Activated CD4-positive, alpha-beta T cell treated with anti-CD3 and anti-CD28 coated beads for 1 hour (primary cell): Measurements from ENCODE around the gene PLSCR1.
"Not testable (repeated sequence)": the region's sequence is repeated elsewhere in the genome, so short reads cannot be mapped to it uniquely, and the experiment has no call there.

Experiments
- DNase-seq: peaks from one replicate; pipeline ENCODE4 v3.0.0-alpha.2; 2020

PLSCR1 gene

GRCh38 chr3:146511402-146512134, 32.8 kb downstream of the PLSCR1 start:
- no peak for DNase-seq

GRCh38 chr3:146507331-146508120, 36.9 kb downstream of the PLSCR1 start:
- no peak for DNase-seq

DNA sequence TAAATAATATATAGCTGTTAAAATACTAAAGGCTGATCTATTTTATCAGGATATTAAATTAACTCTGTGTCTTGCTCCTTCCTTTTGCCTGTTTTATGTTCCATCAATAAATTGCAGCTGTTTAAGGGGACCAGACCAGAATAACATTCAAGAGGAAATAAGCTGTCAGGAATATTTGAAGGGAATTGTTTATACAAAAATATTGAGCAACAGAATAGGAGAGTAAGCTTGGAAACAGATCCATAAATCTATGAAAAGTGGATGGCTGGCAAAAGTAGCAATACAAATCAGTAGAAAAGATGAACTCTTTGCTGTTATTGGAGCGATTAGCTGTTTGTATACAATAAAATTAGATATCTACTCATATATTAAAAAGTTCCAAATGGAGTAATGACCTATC, 38.9 kb downstream of the PLSCR1 start:
- no peak for DNase-seq

GRCh38 chr3:146504498-146505197, 39.8 kb downstream of the PLSCR1 start:
- DNase-seq = no peak

DNA sequence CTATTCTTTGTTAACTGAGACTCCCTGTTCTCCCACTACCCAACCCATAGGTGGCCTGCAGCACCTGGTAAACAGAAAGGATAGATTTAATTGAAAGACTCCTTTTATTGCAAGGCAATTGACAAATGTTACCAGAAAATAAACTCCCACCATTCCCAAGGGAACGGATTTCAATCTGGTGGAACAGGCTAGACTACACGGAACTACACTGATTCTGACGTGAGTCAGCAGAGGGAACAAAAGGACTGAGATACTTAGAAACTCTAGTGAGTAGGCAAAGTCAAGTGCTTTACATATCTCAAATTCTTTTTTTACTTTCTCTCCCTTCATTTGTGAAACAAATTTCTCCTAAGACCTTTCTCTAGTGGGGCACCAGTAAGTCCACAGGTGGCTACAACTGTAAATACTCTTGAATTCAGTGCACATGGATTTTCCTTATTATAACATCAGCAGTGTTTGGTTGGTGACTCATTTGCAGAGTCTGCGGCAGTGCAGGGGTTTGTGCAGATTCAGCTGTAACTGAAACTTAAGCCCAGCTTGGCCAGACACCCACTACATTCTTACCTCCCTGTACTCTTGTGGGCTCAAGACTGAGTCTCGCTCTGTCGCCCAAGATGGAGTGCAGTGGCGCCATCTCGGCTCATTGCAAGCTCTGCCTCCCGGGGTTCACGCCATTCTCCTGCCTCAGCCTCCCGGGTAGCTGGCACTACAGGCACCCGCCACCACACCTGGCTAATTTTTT, 40.8 kb downstream of the PLSCR1 start:
- no peak for DNase-seq

DNA sequence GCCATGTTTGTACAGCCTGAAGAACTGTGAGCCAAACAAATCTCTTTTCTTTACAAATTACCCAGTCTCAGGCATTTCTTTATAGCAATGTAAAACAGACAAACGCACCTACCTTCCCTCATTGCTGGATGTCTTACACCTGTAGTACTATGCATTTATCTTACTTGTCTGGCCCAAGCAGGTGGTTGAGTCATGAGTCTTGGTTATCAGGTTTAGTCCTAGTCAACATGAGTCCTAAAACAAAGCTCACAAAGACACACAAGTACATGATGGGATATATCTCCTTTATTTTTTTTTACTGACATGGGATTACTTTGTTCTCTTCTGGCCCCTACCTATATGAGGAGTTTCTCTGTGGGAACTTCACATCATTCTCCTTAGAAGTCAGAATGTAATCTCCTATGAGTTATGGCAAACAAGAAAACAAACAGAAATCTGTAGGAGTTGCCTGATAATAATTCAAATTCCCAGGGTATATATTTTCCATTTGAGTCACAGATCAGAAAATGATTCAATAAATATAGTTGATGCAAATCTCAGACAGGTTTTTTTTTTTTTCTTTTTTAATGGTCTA, 41.4 kb downstream of the PLSCR1 start:
- no peak for DNase-seq

- DNase-seq = no peak
These were observed 42.7 kb downstream of the PLSCR1 start for GRCh38 chr3:146501752-146502151.

DNA sequence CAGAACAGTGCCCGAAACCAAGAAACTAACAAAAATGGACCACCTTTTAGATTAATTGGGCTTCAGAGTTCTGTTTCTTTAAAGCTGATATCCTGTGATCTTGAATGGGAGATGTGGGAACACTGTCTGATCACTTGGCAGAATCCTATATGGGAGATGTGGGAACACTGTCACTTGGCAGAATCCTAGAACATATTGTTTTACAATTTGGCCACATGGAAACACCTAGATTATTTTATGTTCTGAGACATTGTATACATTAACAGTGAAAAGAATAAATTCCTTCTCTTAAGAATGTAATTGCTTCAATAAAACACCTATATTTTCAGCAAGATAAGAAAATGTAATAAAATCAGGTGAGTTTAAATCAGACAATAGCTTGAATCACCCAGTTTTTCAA, 44.7 kb downstream of the PLSCR1 start:
- DNase-seq = no peak

GRCh38 chr3:146498002-146498736, 46.2 kb downstream of the PLSCR1 start:
- no peak for DNase-seq

DNA sequence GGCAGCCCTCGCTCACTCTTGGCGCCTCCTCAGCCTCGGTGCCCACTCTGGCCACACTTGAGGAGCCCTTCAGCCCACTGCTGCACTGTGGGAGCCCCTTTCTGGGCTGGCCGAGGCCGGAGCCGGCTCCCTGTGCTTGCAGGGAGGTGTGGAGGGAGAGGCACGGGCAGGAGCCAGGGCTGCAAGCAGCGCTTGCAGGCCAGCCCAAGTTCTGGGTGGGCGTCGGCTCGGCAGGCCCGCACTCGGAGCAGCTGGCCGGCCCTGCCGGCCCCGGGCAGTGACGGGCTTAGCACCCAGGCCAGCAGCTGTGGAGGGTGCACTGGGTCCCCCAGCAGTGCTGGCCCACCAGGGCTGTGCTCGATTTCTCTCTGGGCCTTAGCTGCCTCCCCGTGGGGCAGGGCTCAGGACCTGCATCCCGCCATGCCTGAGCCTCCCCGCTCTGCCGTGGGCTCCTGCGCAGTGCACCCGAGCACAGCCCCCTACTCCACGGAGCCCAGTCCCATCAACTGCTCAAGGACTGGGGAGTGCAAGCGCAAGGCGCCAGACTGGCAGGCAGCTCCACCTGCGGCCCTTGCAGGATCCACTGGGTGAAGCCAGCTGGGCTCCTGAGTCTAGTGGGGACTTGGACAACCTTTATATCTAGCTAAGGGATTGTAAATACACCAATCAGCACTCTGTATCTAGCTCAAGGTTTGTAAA, 47.1 kb downstream of the PLSCR1 start:
- not testable (repeated sequence) for DNase-seq

GRCh38 chr3:146496726-146497125, 47.7 kb downstream of the PLSCR1 start:
- no peak for DNase-seq

DNA sequence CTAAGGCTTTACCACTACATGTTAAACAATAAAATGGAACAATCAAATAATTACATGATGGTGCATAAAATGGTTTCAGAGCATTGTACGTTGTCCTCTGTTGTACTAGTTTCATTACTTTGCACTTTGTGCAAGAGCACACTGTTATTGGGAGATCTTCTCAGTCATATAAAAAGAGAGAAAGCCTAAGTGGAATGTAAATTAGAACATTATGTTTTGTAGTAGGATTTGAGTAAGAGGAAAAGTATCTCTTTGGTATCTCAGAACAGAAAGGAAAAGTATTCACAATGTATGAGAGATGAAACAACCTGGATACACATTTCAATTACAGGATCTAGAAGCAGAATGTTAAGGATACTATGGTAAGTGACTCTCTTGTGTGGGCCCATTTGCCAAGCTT, 48.2 kb downstream of the PLSCR1 start:
- no peak for DNase-seq

- no peak for DNase-seq
These were observed 50.6 kb downstream of the PLSCR1 start for GRCh38 chr3:146493761-146494160.

DNA sequence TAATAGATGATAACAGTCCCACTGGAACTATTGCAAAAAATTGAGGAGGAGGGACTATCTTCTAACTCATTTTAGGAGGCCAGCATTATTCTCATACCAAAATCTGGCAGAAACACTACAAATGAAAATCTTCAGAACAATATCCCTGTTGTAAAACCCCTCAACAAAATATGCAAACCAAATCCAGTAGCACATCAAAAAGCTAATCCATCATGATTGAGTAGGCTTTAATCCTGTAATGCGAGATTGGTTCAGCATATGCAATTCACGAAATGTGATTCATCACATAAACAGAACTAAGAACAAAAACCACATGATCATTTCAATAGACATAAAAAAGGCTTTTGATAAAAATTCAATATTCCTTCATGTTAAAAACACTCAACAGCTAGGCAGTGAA, 51.2 kb downstream of the PLSCR1 start:
- DNase-seq = no peak

GRCh38 chr3:146491303-146491702, 53.1 kb downstream of the PLSCR1 start:
- DNase-seq = no peak

- DNase-seq = no peak
These were observed 59.1 kb downstream of the PLSCR1 start for GRCh38 chr3:146485297-146485696.

DNA sequence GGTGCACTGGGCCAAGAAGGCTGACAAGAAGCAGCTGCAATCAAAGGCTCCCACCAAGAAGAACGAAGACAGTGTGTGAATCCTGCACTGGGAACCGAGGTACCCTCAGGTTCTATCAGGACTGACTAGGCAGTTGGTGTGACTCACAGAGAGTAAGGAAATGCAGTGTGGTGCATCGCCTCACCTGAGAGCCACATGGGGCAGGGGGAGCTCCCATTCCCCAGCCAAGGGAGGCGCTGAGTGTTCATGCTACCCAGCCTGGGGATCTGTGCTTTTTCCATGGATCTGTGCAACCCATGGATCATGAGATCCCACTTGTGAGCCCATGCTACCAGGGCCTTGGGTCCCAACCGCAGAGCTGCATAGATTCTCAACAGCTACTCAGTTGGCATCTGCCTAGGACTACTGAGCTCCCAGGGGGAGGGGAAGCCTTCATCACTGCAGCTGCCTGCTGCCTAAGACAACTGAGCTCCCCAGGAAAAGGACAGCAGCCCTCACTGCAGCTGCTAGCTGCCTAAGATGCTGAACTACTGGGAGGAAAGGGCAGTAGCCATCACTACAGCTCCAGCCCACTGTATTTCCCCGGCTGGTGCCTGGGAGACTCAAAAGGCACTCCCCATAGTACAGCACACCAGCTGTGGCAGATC, 68.2 kb downstream of the PLSCR1 start:
- DNase-seq = no peak

DNA sequence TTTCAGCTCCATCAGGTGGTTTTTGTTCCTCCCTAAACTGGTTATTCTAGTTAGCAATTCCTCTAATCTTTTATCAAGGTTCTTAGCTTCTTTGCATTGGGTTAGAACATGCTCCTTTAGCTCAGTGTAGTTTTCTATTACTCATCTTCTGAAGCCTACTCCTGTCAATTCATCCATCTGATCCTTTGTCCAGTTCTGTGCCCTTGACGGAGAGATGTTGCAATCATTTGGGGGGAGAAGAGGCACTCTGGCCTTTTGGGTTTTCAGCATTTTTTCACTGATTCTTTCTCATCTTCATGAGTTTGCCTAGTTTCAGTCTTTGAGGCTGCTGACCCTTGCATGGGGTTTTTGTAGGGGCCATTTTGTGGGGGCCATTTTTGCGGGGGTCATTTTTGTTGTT, 69.4 kb downstream of the PLSCR1 start:
- DNase-seq = not testable (repeated sequence)

GRCh38 chr3:146473726-146474125, 70.7 kb downstream of the PLSCR1 start:
- no peak for DNase-seq

GRCh38 chr3:146472611-146473010, 71.8 kb downstream of the PLSCR1 start:
- no peak for DNase-seq

DNA sequence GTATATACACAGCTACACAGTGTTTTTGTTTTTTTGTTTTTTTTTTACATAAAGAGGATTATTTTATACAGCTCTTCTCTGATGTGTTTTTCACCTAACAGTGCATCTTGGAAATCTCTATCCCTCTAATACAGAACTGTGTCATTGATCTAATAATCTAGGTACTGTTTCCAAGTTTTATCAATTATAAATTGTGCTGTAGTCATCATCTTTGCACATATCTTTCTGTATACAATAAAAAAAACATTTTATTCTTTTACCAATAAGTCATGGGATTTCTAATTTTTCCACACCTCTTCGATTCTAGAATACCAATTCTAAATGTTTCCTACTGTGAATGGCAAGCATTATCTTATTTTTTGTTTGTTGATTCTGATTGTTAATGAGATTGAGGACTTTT, 73.4 kb downstream of the PLSCR1 start:
- no peak for DNase-seq
